HepG2 (cell line): Measurements from ENCODE around the gene COBLL1. TPM values are rescaled to one million over a fixed set of nuclear protein-coding genes. Genes with fewer than 3 reads are reported as not detected.

Experiments
- HNRNPH1 ChIP-seq: fragments of 200-400 bp; formaldehyde crosslinking; optimal IDR thresholded peaks from 2 replicates; pipeline ENCODE3; 2017; ENCODE audit warnings: mild to moderate bottlenecking, low read depth, low read length
- JARID2 ChIP-seq: sonication (generic); formaldehyde crosslinking; IDR thresholded peaks from 2 replicates; pipeline ENCODE4 v1.8.1; 2023; ENCODE audit warnings: missing genetic modification reagents, inconsistent platforms; ENCODE audit not compliant: insufficient replicate concordance
- MIER2 ChIP-seq: IDR thresholded peaks from 2 replicates; pipeline ENCODE4 v1.6.1; 2016; ENCODE audit warnings: missing biosample characterization, missing genetic modification reagents
- NFIB ChIP-seq: sonication (generic); formaldehyde crosslinking; IDR thresholded peaks from 2 replicates; pipeline ENCODE4 v1.9.0; 2021; ENCODE audit warnings: missing genetic modification reagents, mild to moderate bottlenecking, borderline replicate concordance
- NFKBIZ ChIP-seq: IDR thresholded peaks from 2 replicates; pipeline ENCODE4 v1.6.1; 2018; ENCODE audit warnings: missing genetic modification reagents, missing compliant biosample characterization
- NRL ChIP-seq: sonication (generic); formaldehyde crosslinking; IDR thresholded peaks from 2 replicates; pipeline ENCODE4 v1.5.0; 2020; ENCODE audit warnings: missing genetic modification reagents, mild to moderate bottlenecking, moderate library complexity, borderline replicate concordance
- STAT5B ChIP-seq: sonication (generic); formaldehyde crosslinking; IDR thresholded peaks from 2 replicates; pipeline ENCODE4 v1.4.0; 2020; ENCODE audit warnings: missing genetic modification reagents
- TEAD3 ChIP-seq: optimal IDR thresholded peaks from 2 replicates; pipeline ENCODE3; 2016; ENCODE audit warnings: borderline replicate concordance
- ZFX ChIP-seq: sonication (generic); formaldehyde crosslinking; IDR thresholded peaks from 2 replicates; pipeline ENCODE4 v1.4.0; 2020; ENCODE audit warnings: mild to moderate bottlenecking, low read depth, missing genetic modification reagents, moderate library complexity
- ZNF44 ChIP-seq: sonication (generic); formaldehyde crosslinking; IDR thresholded peaks from 2 replicates; pipeline ENCODE4 v1.5.1; 2020; ENCODE audit warnings: mild to moderate bottlenecking, missing genetic modification reagents
- ZNF879 ChIP-seq: sonication (generic); formaldehyde crosslinking; IDR thresholded peaks from 2 replicates; pipeline ENCODE4 v1.8.1; 2023; ENCODE audit warnings: missing genetic modification reagents
- polyA plus RNA-seq, 8 experiments: library from polyadenylated mRNA; depleted of rRNA in 3 of 8; stranded (reverse) in 7 of 8; unstranded in 1 of 8; fragments of >200 nt; fragmentation: Illumina TruSeq in 4 of 8; extraction: Trizol in 4 of 8; gene quantifications; 2 replicates each; pipeline versions ENCODE4 v1.2.1 to v1.2.3, GENCODE V29; 2011 to 2016; ENCODE audit warnings: low read depth in 4 of 8, missing spikeins in 1 of 8, mixed read lengths in 1 of 8; ENCODE audit not compliant: insufficient read depth in 1 of 8
- total RNA-seq, 5 experiments: library from RNA; depleted of rRNA; stranded (reverse); fragments of >200 nt; fragmentation: Illumina TruSeq; extraction: Trizol; gene quantifications; 2 replicates each; pipeline ENCODE4 v1.2.3, GENCODE V29; 2016; ENCODE audit warnings: low read depth in 1 of 5
- TF ChIP-seq, protein P1 (sequence below): IDR thresholded peaks from 2 replicates; pipeline ENCODE4 v1.6.1; 2016; ENCODE audit warnings: missing genetic modification reagents, missing compliant biosample characterization
- TF ChIP-seq, protein P2 (sequence below): sonication (generic); formaldehyde crosslinking; IDR thresholded peaks from 2 replicates; pipeline ENCODE4 v1.5.1; 2020; ENCODE audit warnings: missing genetic modification reagents, mild to moderate bottlenecking, borderline replicate concordance
- TF ChIP-seq, protein P3 (sequence below): IDR thresholded peaks from 2 replicates; pipeline ENCODE4 v1.4.0; 2020; ENCODE audit warnings: mild to moderate bottlenecking, missing genetic modification reagents
- TF ChIP-seq, protein P4 (sequence below): sonication (generic); formaldehyde crosslinking; IDR thresholded peaks from 2 replicates; pipeline ENCODE4 v1.4.0; 2020; ENCODE audit warnings: mild to moderate bottlenecking, missing genetic modification reagents, borderline replicate concordance
- TF ChIP-seq, protein P5 (sequence below): sonication (generic); formaldehyde crosslinking; IDR thresholded peaks from 2 replicates; pipeline ENCODE4 v1.5.1; 2020; ENCODE audit warnings: mild to moderate bottlenecking, missing genetic modification reagents, moderate library complexity
- TF ChIP-seq, protein P6 (sequence below): sonication (generic); formaldehyde crosslinking; IDR thresholded peaks from 2 replicates; pipeline ENCODE4 v1.4.0; 2020; ENCODE audit warnings: missing genetic modification reagents

COBLL1 gene
- total and polyA plus RNA-seq, 2 of the 13 experiments (the other 11 are each of a cell fraction or from before 2014, with no cell fraction given) = 32.6 to 86.8 TPM

DNA sequence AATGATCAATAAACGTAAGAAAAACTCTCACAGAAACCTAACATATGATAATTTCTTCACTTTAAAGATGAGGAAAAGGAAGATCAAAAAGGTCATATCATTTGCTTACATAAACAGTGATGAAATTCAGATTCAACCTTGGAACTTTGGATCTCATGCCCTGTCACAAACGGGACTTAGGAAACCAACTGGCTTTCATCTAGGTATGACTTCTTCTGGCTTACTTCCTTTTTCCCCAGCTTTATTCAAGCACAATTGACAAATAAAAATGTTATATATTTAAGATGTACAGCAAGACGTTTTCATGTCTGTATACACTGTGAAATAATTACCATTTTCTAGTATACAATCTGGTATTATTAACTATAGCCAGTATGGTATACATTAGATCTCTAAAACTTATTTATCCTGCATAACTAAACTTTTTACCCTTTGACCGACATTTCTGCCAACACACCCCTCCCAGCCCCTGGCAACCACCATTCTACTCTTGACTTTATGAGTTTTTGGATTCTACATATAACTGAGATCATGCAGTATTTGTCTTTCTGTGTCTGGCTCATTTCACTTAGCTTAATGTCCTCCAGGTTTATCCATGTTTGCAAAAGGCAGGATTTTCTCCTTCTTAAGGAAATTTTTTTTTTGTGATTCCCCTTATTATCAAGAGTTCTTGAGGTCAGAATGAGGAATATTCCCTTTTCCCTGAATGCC is 46.0 kb upstream of the COBLL1 start (continued):
- TF ChIP-seq, protein P1, sequence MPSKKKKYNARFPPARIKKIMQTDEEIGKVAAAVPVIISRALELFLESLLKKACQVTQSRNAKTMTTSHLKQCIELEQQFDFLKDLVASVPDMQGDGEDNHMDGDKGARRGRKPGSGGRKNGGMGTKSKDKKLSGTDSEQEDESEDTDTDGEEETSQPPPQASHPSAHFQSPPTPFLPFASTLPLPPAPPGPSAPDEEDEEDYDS (CRISPR knock-in tag) = no peak; the same call in 1 of the 2 replicates
- TF ChIP-seq, protein P2, sequence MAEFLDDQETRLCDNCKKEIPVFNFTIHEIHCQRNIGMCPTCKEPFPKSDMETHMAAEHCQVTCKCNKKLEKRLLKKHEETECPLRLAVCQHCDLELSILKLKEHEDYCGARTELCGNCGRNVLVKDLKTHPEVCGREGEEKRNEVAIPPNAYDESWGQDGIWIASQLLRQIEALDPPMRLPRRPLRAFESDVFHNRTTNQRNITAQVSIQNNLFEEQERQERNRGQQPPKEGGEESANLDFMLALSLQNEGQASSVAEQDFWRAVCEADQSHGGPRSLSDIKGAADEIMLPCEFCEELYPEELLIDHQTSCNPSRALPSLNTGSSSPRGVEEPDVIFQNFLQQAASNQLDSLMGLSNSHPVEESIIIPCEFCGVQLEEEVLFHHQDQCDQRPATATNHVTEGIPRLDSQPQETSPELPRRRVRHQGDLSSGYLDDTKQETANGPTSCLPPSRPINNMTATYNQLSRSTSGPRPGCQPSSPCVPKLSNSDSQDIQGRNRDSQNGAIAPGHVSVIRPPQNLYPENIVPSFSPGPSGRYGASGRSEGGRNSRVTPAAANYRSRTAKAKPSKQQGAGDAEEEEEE (CRISPR knock-in tag) = no peak
- TF ChIP-seq NFIB = no peak
- no peak for TF ChIP-seq ZNF44 (CRISPR knock-in tag)
- TF ChIP-seq, protein P3, sequence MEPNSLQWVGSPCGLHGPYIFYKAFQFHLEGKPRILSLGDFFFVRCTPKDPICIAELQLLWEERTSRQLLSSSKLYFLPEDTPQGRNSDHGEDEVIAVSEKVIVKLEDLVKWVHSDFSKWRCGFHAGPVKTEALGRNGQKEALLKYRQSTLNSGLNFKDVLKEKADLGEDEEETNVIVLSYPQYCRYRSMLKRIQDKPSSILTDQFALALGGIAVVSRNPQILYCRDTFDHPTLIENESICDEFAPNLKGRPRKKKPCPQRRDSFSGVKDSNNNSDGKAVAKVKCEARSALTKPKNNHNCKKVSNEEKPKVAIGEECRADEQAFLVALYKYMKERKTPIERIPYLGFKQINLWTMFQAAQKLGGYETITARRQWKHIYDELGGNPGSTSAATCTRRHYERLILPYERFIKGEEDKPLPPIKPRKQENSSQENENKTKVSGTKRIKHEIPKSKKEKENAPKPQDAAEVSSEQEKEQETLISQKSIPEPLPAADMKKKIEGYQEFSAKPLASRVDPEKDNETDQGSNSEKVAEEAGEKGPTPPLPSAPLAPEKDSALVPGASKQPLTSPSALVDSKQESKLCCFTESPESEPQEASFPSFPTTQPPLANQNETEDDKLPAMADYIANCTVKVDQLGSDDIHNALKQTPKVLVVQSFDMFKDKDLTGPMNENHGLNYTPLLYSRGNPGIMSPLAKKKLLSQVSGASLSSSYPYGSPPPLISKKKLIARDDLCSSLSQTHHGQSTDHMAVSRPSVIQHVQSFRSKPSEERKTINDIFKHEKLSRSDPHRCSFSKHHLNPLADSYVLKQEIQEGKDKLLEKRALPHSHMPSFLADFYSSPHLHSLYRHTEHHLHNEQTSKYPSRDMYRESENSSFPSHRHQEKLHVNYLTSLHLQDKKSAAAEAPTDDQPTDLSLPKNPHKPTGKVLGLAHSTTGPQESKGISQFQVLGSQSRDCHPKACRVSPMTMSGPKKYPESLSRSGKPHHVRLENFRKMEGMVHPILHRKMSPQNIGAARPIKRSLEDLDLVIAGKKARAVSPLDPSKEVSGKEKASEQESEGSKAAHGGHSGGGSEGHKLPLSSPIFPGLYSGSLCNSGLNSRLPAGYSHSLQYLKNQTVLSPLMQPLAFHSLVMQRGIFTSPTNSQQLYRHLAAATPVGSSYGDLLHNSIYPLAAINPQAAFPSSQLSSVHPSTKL = peak; percentile 99
- peak; percentile 99 for TF ChIP-seq NFKBIZ (CRISPR knock-in tag)
- peak; percentile 80 for TF ChIP-seq TEAD3 (CRISPR knock-in tag)
- no peak for TF ChIP-seq ZFX (CRISPR knock-in tag)
- TF ChIP-seq HNRNPH1 = no peak
- TF ChIP-seq MIER2 (CRISPR knock-in tag) = no peak
- no peak for TF ChIP-seq ZNF879 (CRISPR knock-in tag)
- TF ChIP-seq, protein P4, sequence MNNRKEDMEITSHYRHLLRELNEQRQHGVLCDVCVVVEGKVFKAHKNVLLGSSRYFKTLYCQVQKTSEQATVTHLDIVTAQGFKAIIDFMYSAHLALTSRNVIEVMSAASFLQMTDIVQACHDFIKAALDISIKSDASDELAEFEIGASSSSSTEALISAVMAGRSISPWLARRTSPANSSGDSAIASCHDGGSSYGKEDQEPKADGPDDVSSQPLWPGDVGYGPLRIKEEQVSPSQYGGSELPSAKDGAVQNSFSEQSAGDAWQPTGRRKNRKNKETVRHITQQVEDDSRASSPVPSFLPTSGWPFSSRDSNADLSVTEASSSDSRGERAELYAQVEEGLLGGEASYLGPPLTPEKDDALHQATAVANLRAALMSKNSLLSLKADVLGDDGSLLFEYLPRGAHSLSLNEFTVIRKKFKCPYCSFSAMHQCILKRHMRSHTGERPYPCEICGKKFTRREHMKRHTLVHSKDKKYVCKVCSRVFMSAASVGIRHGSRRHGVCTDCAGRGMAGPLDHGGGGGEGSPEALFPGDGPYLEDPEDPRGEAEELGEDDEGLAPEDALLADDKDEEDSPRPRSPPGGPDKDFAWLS (CRISPR knock-in tag) = no peak
- TF ChIP-seq, protein P5, sequence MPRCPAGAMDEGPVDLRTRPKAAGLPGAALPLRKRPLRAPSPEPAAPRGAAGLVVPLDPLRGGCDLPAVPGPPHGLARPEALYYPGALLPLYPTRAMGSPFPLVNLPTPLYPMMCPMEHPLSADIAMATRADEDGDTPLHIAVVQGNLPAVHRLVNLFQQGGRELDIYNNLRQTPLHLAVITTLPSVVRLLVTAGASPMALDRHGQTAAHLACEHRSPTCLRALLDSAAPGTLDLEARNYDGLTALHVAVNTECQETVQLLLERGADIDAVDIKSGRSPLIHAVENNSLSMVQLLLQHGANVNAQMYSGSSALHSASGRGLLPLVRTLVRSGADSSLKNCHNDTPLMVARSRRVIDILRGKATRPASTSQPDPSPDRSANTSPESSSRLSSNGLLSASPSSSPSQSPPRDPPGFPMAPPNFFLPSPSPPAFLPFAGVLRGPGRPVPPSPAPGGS (CRISPR knock-in tag) = no peak
- TF ChIP-seq JARID2 (CRISPR knock-in tag) = no peak
- no peak for TF ChIP-seq NRL (CRISPR knock-in tag)
- TF ChIP-seq STAT5B (CRISPR knock-in tag) = peak; percentile 74; the same call in 1 of the 2 replicates
- TF ChIP-seq, protein P6, sequence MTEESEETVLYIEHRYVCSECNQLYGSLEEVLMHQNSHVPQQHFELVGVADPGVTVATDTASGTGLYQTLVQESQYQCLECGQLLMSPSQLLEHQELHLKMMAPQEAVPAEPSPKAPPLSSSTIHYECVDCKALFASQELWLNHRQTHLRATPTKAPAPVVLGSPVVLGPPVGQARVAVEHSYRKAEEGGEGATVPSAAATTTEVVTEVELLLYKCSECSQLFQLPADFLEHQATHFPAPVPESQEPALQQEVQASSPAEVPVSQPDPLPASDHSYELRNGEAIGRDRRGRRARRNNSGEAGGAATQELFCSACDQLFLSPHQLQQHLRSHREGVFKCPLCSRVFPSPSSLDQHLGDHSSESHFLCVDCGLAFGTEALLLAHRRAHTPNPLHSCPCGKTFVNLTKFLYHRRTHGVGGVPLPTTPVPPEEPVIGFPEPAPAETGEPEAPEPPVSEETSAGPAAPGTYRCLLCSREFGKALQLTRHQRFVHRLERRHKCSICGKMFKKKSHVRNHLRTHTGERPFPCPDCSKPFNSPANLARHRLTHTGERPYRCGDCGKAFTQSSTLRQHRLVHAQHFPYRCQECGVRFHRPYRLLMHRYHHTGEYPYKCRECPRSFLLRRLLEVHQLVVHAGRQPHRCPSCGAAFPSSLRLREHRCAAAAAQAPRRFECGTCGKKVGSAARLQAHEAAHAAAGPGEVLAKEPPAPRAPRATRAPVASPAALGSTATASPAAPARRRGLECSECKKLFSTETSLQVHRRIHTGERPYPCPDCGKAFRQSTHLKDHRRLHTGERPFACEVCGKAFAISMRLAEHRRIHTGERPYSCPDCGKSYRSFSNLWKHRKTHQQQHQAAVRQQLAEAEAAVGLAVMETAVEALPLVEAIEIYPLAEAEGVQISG = no peak
